ENCODE measurements around the gene RAN. TPM values are rescaled to one million over a fixed set of nuclear protein-coding genes. Genes with fewer than 3 reads are reported as not detected.

RAN gene
- total and polyA plus RNA-seq, 9 of the 15 experiments (the other 6 are each of a cell fraction or from before 2014, with no cell fraction given) = 1,687 to 3,820 (median 2,300) TPM

DNA sequence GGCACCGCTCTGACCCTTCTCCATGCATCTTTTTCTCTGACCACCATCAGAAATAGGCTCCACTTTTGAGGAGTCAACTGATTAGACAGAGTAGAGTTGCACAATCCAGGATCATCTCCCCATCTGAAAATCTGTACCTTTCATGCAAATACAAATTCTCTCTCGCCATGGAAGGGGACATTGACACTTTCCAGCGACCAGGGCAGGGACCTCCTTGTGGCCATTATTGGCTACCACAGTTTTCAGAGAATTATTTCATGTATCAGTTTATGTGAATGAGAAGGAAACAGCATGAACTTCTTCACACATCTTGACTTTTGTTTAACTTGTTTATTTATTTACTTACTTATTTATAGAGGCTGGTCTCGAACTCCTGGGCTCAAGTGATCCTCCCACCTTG is 13.8 kb upstream of the RAN start:
- intact Hi-C loops (cut with micrococcal nuclease) = no loop called here
- Histone ChIP-seq H3K79me2 (ENCODE audit: control insufficient read depth, insufficient read depth, low read length) (no peaks in the 10 kb centered on the region), H3K9ac (ENCODE audit: insufficient read depth in 1 of 2, low read depth in 2 of 2, low read length in 2 of 2) (no peak overlapping the region), H3K4me2 (ENCODE audit: insufficient read depth, low read length) (no peak overlapping the region), H3K27me3 (ENCODE audit: control insufficient read depth in 2 of 2, insufficient read depth in 2 of 2, low read length in 2 of 2) (no peaks in the 10 kb centered on the region), H4K20me1 (replicated peaks; ENCODE audit: control insufficient read depth, insufficient read depth, low read length) (no peaks in the 10 kb centered on the region), H3K4me3 (no peak overlapping the region), H3K9me1 (ENCODE audit: control insufficient read depth, insufficient read depth, low read length) (no peaks in the 10 kb centered on the region), H3K4me1 (replicated peaks in 1 of 2; ENCODE audit: control insufficient read depth in 2 of 2, insufficient read depth in 2 of 2, low read length in 2 of 2) (peaks cover 16 to 29% of the 10 kb centered on the region in 2 experiments), H3K36me3 (ENCODE audit: control insufficient read depth, insufficient read depth, low read length) (no peaks in the 10 kb centered on the region), H3K27ac (ENCODE audit: extremely low read depth, low read depth, low read length) (no peak overlapping the region), H3K9me3 (replicated peaks; ENCODE audit: control insufficient read depth, insufficient read depth, low read depth, low read length) (peaks cover 22% of the 10 kb centered on the region), H2AFZ (ENCODE audit: low read depth, low read length) (no peak overlapping the region)
- ATAC-seq (no peak), DNase-seq (ENCODE audit: extremely low read depth in 1 of 4, low spot score in 3 of 4) (no peak), FAIRE-seq (no peak)
- POLR2A ChIA-PET = interaction anchor here (0.6 to 0.9 kb wide), 3 partner anchors 13 to 853 kb away, joined by 3 read pairs; no protein-coding TSS in a partner anchor
- TF ChIP-seq HSF4 (CRISPR knock-in tag; IDR thresholded peaks at IDR 0.05; ENCODE audit: borderline replicate concordance) (no peak), ZNF77 (CRISPR knock-in tag; IDR thresholded peaks at IDR 0.05) (no peak), SRSF7 (optimal IDR thresholded peaks at IDR 0.05; ENCODE audit: low read depth, low read length) (no peak), KLF16 (IDR thresholded peaks at IDR 0.05) (no peak), ZNF121 (CRISPR knock-in tag; conservative IDR thresholded peaks at IDR 0.05) (no peak), RBM25 (IDR thresholded peaks at IDR 0.05; ENCODE audit: low read depth, low read length, severe bottlenecking) (no peak), ZNF444 (CRISPR knock-in tag; IDR thresholded peaks at IDR 0.05) (no peak), CEBPB (tag; IDR thresholded peaks at IDR 0.05) (peak; percentile 45), ZNF282 (CRISPR knock-in tag; IDR thresholded peaks at IDR 0.05) (no peak), HNRNPL (IDR thresholded peaks at IDR 0.05; ENCODE audit: low read depth, low read length) (no peak), CEBPG (CRISPR knock-in tag; IDR thresholded peaks at IDR 0.05) (0 out of 2 replicates have a peak, but pooled peaks have one; percentile 37), CEBPG (tag; conservative IDR thresholded peaks at IDR 0.05 in 1 of 2, IDR thresholded peaks at IDR 0.05 in 1 of 2) (no peak)
- TF ChIP-seq, protein P1, sequence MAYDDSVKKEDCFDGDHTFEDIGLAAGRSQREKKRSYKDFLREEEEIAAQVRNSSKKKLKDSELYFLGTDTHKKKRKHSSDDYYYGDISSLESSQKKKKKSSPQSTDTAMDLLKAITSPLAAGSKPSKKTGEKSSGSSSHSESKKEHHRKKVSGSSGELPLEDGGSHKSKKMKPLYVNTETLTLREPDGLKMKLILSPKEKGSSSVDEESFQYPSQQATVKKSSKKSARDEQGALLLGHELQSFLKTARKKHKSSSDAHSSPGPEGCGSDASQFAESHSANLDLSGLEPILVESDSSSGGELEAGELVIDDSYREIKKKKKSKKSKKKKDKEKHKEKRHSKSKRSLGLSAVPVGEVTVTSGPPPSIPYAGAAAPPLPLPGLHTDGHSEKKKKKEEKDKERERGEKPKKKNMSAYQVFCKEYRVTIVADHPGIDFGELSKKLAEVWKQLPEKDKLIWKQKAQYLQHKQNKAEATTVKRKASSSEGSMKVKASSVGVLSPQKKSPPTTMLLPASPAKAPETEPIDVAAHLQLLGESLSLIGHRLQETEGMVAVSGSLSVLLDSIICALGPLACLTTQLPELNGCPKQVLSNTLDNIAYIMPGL (CRISPR knock-in tag; IDR thresholded peaks at IDR 0.05) = no peak
- CTCF ChIA-PET (ENCODE audit: low intra/inter-chr PET ratio) = no interaction called here
- in situ Hi-C loops (cut with MboI) = no loop called here
- BruUV-seq (replicated peaks) = no TSS peak
- WGBS (ENCODE audit: insufficient coverage, low coverage, missing lambda C conversion rate) = 89% methylated on average over 4 of the region's 4 CpGs

All from K562 (cell line).